Activated CD4-positive, alpha-beta memory T cell treated with anti-CD3 and anti-CD28 coated beads, Interleukin-2, amount 10 ng/mL, durations not matched to agents 7 days and 5 days (primary cell): Measurements from ENCODE around the gene VPS13D. TPM values are rescaled to one million over a fixed set of nuclear protein-coding genes. Genes with fewer than 3 reads are reported as not detected.
A peak's percentile ranks its signal among the peaks of the same experiment; 100 is the strongest.

ENCODE experiments used
- CTCF ChIA-PET: fragments of 350-600 bp; sonication (Branson Sonifier 250); formaldehyde crosslinking; loops from one replicate; lab custom pipeline; 2021; ENCODE audit warnings: antibody characterized with exemption, inconsistent platforms; lab: Charles Lee
- POLR2A ChIA-PET: fragments of 350-600 bp; sonication (Branson Sonifier 250); formaldehyde crosslinking; loops from one replicate; lab custom pipeline; 2021; ENCODE audit warnings: antibody characterized with exemption; lab: Charles Lee
- DNase-seq: peaks from one replicate; pipeline ENCODE4 v3.0.0-alpha.2; 2020
- H3K27ac Mint-ChIP-seq: one replicate; pipeline ENCODE4 v1.8.0; 2021; ENCODE audit warnings: mild to moderate bottlenecking, mixed read lengths
- H3K27me3 Mint-ChIP-seq: one replicate; pipeline ENCODE4 v1.8.0; 2021; ENCODE audit warnings: mixed read lengths
- H3K36me3 Mint-ChIP-seq: one replicate; pipeline ENCODE4 v1.8.0; 2021; ENCODE audit warnings: low read depth, mixed read lengths
- H3K4me1 Mint-ChIP-seq: one replicate; pipeline ENCODE4 v1.8.0; 2021; ENCODE audit warnings: mixed read lengths
- H3K4me3 Mint-ChIP-seq: one replicate; pipeline ENCODE4 v1.8.0; 2021; ENCODE audit warnings: mild to moderate bottlenecking, mixed read lengths
- H3K9me3 Mint-ChIP-seq: one replicate; pipeline ENCODE4 v1.8.0; 2021; ENCODE audit warnings: mixed read lengths
- total RNA-seq, 2 experiments: library from RNA; stranded (reverse); gene quantifications; one replicate each; pipeline ENCODE4 v1.2.3, GENCODE V29; 2021

Gene VPS13D
- total RNA-seq, 2 experiments from 2014 or later = 28.1 to 31.4 TPM

DNA sequence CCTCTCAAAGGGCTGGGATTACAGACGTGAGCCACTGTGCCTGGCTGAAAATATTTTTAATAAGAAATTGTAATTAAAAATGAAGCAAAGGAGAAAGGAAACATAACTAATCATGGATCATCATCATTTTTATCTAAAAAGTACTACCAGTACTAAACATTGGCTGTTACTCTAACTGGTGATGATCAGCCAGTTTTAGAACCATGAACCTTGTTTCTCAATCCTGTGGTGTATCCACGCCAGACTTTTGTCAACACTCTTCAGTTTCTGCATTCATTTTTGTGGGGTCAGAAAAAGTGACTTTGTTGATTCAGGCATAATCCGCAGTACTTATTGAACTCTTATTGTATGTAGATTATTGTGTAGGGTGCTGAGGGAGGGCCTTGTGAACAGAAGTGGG lies 52.3 kb downstream of the VPS13D start:
- no peak for DNase-seq
- CTCF ChIA-PET = no interaction called here
- Mint-ChIP-seq H3K4me3 (no peak overlapping the region), H3K36me3 (peaks cover 48% of the 10 kb centered on the region), H3K4me1 (peaks cover 2% of the 10 kb centered on the region), H3K27ac (no peak overlapping the region), H3K27me3 (no peaks in the 10 kb centered on the region), H3K9me3 (no peaks in the 10 kb centered on the region)
- POLR2A ChIA-PET = no interaction called here

DNA sequence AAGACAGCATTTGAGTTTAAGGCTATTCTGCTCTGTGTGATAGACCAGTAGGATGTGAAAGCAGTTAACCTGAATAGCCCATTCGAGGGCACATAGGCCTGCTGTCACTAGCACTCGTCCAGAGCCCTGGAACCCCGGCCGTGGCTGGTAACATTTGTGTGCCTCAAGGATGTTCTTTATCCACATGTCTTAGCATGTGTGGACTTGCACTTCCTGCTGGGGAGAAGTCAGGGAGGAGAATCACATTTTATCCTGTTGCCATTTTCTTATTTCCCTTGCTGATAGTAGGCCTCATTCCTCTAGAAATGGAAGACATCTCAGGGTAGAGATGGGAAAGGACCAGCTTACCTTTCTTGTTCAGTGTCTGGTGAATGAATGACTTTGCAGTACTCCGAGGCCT lies 54.7 kb downstream of the VPS13D start:
- ChIA-PET CTCF (no interaction called here), POLR2A (no interaction called here)
- peaks cover 43% of the 10 kb centered on the region for H3K36me3 Mint-ChIP-seq
- H3K27me3 Mint-ChIP-seq = no peaks in the 10 kb centered on the region
- no peak for DNase-seq
- no peak overlapping the region for H3K27ac Mint-ChIP-seq
- H3K9me3 Mint-ChIP-seq = no peaks in the 10 kb centered on the region
- H3K4me1 Mint-ChIP-seq = peaks cover 7% of the 10 kb centered on the region
- H3K4me3 Mint-ChIP-seq = no peak overlapping the region

DNA sequence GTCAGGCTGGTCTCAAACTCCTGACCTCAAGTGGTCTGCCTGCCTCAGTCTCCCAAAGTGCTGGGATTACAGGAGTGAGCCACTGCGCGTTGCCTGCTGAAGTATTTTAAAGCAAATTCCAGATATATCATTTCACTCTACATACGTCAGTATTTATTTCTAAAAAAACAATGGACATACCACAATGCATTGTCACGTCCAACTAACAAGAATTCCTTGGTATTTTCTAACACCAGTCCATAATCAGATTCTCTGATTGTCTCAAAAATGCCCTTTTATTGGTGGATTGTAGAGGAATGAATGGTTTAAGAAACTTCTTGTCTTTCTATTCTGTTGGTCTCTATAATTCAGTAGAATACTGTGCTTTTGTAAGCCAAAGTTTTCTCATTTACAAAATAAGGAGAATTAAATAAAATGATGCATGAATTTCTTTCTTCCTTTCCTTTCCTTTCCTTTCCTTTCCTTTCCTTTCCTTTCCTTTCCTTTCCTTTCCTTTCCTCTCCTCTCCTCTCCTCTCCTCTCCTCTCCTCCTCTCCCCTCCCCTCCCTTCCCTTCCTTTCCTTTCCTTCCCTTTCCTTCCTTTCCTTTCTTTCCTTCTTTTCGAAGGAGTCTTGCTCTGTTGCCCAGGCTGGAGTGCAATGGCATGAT lies 55.8 kb downstream of the VPS13D start:
- H3K27ac Mint-ChIP-seq = no peak overlapping the region
- DNase-seq = no peak
- peaks cover 7% of the 10 kb centered on the region for H3K4me1 Mint-ChIP-seq
- CTCF ChIA-PET = no interaction called here
- no peaks in the 10 kb centered on the region for H3K27me3 Mint-ChIP-seq
- POLR2A ChIA-PET = no interaction called here
- no peak overlapping the region for H3K4me3 Mint-ChIP-seq
- H3K9me3 Mint-ChIP-seq = no peaks in the 10 kb centered on the region
- peaks cover 45% of the 10 kb centered on the region for H3K36me3 Mint-ChIP-seq

DNA sequence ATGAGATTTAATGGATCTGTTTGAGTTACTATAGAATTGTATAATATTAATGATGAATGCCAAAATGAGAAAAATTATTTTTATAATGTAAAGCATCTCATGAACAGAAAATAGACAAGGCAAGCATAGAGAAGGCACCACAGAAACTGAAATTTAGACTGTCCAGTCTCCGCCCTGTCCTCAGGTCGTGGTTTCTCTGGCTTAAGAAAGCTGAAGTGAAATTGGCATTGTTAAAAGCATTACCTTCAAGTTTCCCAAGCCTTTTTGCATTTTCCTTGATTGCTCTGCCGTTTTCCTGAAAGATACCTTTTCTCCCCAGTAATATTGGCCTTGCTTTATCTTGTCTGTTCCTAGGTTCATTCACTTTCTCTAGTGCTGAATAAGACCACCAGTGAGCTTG lies 58.0 kb downstream of the VPS13D start:
- no peak overlapping the region for H3K27ac Mint-ChIP-seq
- POLR2A ChIA-PET = no interaction called here
- H3K36me3 Mint-ChIP-seq = peaks cover 47% of the 10 kb centered on the region
- CTCF ChIA-PET = interaction anchor here (0.9 kb wide), 1 partner anchor 13 kb away, joined by 3 read pairs; no protein-coding TSS in a partner anchor
- H3K4me1 Mint-ChIP-seq = peaks cover 7% of the 10 kb centered on the region
- H3K27me3 Mint-ChIP-seq = no peaks in the 10 kb centered on the region
- DNase-seq = no peak
- H3K9me3 Mint-ChIP-seq = no peaks in the 10 kb centered on the region
- H3K4me3 Mint-ChIP-seq = no peak overlapping the region

DNA sequence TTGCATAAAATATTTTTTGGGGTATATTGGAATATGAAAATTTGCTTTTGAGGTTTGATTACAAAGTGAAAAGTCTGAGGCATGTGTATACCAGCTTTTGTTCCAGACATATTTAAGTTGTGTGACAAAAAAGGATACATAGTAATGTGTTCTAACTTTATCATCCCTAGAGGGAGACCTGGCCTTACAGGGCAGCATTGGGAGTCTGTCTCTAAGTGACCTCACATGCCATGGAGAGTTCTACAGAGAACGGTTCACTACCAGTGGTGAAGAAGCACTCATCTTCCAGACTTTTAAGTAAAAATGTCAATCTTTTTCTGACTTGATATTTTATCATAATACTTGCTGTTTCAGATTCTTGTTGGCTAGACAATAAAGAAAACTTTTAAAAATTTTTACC lies 61.0 kb downstream of the VPS13D start:
- POLR2A ChIA-PET = no interaction called here
- CTCF ChIA-PET = no interaction called here
- DNase-seq = no peak
- Mint-ChIP-seq H3K9me3 (no peaks in the 10 kb centered on the region), H3K27ac (no peak overlapping the region), H3K36me3 (peaks cover 47% of the 10 kb centered on the region), H3K4me3 (no peak overlapping the region), H3K27me3 (no peaks in the 10 kb centered on the region), H3K4me1 (peaks cover 17% of the 10 kb centered on the region)

DNA sequence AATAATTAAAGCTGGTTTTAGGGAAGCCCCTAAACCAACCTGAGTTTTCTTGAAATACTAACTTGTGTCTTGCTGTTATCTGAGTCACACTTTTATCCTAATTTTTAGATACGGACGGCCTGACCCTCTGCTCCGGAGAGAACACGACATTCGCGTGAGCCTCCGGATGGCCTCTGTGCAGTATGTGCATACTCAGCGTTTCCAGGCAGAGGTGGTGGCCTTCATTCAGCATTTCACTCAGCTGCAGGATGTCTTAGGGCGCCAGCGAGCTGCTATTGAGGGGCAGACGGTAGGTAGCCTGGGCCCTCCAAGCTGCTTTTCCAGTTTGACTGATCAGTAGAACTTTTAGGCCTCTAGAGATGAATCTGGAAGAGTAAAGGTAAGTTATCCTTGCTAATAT lies 63.6 kb downstream of the VPS13D start:
- H3K27me3 Mint-ChIP-seq = no peaks in the 10 kb centered on the region
- H3K4me3 Mint-ChIP-seq = no peak overlapping the region
- no peak overlapping the region for H3K27ac Mint-ChIP-seq
- DNase-seq = no peak
- no peaks in the 10 kb centered on the region for H3K9me3 Mint-ChIP-seq
- H3K36me3 Mint-ChIP-seq = peaks cover 39% of the 10 kb centered on the region
- POLR2A ChIA-PET = no interaction called here
- H3K4me1 Mint-ChIP-seq = peaks cover 30% of the 10 kb centered on the region
- CTCF ChIA-PET = interaction anchor here (0.6 to 2.3 kb wide), 5 partner anchors 15 to 365 kb away, joined by 3 to 10 read pairs (median 4); no protein-coding TSS in a partner anchor

DNA sequence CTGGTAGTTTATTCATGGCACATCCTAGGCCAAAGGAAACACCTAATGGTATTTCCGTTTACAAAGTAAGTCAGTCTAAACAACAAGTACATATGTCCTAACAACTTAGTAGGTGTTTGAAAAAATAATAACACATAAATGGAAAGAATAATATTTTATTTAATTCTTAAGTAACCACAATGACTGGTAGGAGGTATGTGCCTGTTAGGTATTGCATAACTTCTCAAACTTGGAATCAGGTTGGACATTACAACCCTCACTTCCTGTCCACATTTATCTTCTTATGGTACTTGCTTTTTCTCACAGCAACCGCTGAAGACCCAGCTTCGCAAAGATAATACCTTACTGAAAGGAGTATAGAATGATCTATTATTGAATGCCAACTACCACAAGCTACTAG lies 64.2 kb downstream of the VPS13D start:
- no peaks in the 10 kb centered on the region for H3K27me3 Mint-ChIP-seq
- H3K36me3 Mint-ChIP-seq = peaks cover 44% of the 10 kb centered on the region
- no peak overlapping the region for H3K27ac Mint-ChIP-seq
- H3K9me3 Mint-ChIP-seq = no peaks in the 10 kb centered on the region
- no peak for DNase-seq
- H3K4me3 Mint-ChIP-seq = no peak overlapping the region
- CTCF ChIA-PET = interaction anchor here (1.0 to 2.3 kb wide), 4 partner anchors 15 to 365 kb away, joined by 3 to 10 read pairs (median 4); no protein-coding TSS in a partner anchor
- peaks cover 31% of the 10 kb centered on the region for H3K4me1 Mint-ChIP-seq
- POLR2A ChIA-PET = no interaction called here

DNA sequence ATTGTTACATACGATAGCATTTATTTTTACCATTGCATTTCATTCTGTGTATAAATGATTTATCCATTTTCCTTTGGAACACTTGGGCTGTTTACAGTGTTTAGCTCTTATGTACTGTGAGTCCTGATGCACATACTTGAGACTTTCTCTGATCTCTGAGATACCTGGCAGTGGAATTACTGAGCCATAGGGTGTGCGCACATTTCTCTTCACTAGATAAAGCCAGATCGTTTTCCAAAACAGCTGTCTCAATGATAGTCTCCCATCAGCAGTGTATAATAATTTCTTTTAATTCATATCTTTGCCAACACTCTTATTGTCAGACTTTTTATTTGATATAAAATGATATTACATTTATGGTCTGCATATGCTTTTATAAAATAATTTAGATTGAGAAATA lies 66.2 kb downstream of the VPS13D start:
- H3K36me3 Mint-ChIP-seq = peaks cover 56% of the 10 kb centered on the region
- ChIA-PET POLR2A (interaction anchor here (0.8 to 2.0 kb wide), 8 partner anchors 11 to 388 kb away, joined by 3 to 10 read pairs (median 4); no protein-coding TSS in a partner anchor), CTCF (interaction anchor here (1.2 to 1.6 kb wide), 2 partner anchors 25 to 322 kb away, joined by 4 to 7 read pairs; partner anchors contain the start of gene DHRS3)
- H3K27me3 Mint-ChIP-seq = no peaks in the 10 kb centered on the region
- H3K27ac Mint-ChIP-seq = no peak overlapping the region
- no peak for DNase-seq
- peaks cover 31% of the 10 kb centered on the region for H3K4me1 Mint-ChIP-seq
- H3K4me3 Mint-ChIP-seq = no peak overlapping the region
- no peaks in the 10 kb centered on the region for H3K9me3 Mint-ChIP-seq

DNA sequence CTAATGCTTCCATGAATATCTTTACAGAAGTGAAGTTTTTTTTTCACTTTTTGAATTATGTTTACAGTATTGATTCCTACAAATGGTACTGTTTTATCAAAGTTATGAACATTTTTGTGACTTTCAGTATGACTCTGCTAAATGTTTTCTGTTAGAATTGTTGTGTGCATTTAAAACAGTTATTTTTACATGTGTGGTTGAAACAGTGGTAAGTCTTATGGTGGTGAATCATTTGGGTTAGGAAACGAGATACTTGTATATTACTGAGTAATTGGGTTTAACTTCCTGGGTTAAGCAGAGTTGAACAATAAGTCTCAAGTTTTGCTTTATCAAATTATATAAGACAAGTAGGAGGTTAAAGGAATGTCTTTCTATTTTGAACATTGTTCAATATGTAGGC lies 66.8 kb downstream of the VPS13D start:
- no peaks in the 10 kb centered on the region for H3K27me3 Mint-ChIP-seq

DNA sequence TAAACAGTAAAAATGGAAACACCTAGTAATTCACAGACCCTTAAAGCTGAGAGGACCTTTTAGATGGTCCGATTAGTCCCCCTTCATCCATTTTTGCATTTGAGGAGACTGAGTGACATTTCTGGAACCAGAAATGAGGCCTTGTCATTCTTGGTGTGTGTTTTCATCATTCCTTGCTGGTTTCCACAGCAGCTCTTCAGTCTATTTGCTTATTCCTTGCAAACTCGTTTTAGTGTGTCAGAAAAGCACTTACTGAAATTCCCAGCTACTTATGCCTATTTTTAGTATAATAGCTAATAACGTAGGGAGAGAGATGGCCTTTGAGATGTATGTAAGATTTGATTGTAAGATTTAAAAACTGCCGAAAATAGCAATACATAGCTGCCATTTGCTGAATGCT lies 70.9 kb downstream of the VPS13D start:
- no peak for DNase-seq
- Mint-ChIP-seq H3K27ac (no peak overlapping the region), H3K4me1 (peaks cover 35% of the 10 kb centered on the region), H3K4me3 (no peak overlapping the region), H3K9me3 (no peaks in the 10 kb centered on the region), H3K27me3 (no peaks in the 10 kb centered on the region), H3K36me3 (peaks cover 55% of the 10 kb centered on the region)
- POLR2A ChIA-PET = interaction anchor here (1.6 kb wide), 1 partner anchor 150 kb away, joined by 4 read pairs; no protein-coding TSS in a partner anchor
- CTCF ChIA-PET = interaction anchor here (0.8 to 1.6 kb wide), 4 partner anchors 10 to 319 kb away, joined by 3 to 5 read pairs (median 4); no protein-coding TSS in a partner anchor

More for the DNA sequence above, 66.8 kb downstream of the VPS13D start:
- H3K4me1 Mint-ChIP-seq = peaks cover 33% of the 10 kb centered on the region
- no peak for DNase-seq
- H3K9me3 Mint-ChIP-seq = no peaks in the 10 kb centered on the region
- ChIA-PET CTCF (interaction anchor here (0.6 to 1.6 kb wide), 4 partner anchors 25 to 362 kb away, joined by 3 to 7 read pairs (median 5); partner anchors contain the start of gene DHRS3), POLR2A (interaction anchor here (0.7 to 2.0 kb wide), 9 partner anchors 10 to 388 kb away, joined by 3 to 10 read pairs (median 4); no protein-coding TSS in a partner anchor)
- peaks cover 55% of the 10 kb centered on the region for H3K36me3 Mint-ChIP-seq
- peak overlapping the region; percentile 36 for H3K27ac Mint-ChIP-seq
- H3K4me3 Mint-ChIP-seq = no peak overlapping the region

DNA sequence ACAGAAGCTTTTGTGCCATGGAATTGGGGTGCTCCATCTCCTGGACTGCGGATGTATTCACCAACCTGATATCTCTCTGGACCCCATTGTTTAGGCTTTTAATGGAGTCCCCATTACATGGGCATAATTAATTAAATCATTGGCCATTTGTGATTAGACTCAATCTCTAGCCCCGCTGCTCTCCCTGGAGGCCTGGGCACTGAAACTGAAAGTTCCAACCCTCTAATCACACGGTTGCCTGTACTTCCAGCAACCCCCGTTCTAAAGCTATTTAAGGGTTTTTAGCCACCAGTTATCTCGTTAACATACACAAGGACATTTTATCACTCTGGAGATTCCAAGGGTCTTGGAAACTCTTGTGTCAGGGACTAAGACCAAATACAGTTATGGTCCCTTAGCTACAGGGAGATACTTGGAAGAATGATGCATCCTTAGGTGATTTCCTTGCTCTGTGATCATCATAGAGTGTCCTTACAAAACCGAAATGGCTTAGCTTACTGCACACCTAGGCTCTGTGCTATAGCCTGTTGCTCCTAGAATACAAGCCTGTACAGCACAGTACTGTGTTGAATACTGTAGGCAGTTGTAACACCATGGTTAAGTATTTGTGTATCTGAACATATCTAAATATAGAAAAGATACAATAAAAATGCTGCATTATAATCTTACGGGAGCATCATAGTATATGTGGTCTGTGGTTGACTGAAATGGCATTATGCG lies 71.8 kb downstream of the VPS13D start:
- peaks cover 27% of the 10 kb centered on the region for H3K4me1 Mint-ChIP-seq
- DNase-seq = no peak
- peaks cover 61% of the 10 kb centered on the region for H3K36me3 Mint-ChIP-seq
- CTCF ChIA-PET = interaction anchor here (0.7 to 1.6 kb wide), 3 partner anchors 9 to 26 kb away, joined by 3 to 5 read pairs (median 4); no protein-coding TSS in a partner anchor
- no peak overlapping the region for H3K27ac Mint-ChIP-seq
- H3K9me3 Mint-ChIP-seq = no peaks in the 10 kb centered on the region
- H3K27me3 Mint-ChIP-seq = no peaks in the 10 kb centered on the region
- POLR2A ChIA-PET = interaction anchor here (1.6 kb wide), 1 partner anchor 149 kb away, joined by 4 read pairs; no protein-coding TSS in a partner anchor
- H3K4me3 Mint-ChIP-seq = no peak overlapping the region

DNA sequence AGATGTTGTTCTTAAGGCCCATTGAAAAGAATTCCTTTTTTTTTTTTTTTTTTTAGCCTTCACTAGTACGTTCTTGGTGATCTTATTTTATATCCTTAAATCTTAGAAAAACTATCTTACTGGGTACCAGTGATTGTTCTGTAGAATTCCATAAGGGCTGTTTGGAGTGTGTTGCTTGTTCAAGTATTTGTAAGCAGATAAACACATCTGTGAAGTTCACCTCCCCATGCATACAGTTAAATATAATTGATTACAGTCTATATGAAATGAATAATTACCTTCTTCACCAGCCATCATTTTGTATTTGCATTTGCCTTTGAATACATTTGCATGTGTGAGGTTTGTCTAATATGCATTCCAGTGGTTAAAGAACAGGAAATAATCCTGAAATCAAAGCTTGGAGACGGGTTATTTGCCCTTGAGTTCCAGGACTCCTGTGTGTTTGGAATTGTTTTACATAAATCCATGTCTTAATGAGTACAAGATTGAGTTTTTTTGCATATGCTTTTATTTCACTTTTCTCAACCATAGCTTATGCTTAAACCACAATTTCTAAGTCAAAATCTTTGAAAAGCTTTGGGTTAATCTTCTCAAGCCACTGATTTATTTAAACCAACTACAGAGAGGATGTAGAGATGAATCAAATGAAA lies 73.1 kb downstream of the VPS13D start:
- H3K27ac Mint-ChIP-seq = no peak overlapping the region
- CTCF ChIA-PET = no interaction called here
- H3K9me3 Mint-ChIP-seq = no peaks in the 10 kb centered on the region

More for the DNA sequence above, 73.1 kb downstream of the VPS13D start:
- Mint-ChIP-seq H3K36me3 (peaks cover 60% of the 10 kb centered on the region), H3K4me3 (no peak overlapping the region), H3K27me3 (no peaks in the 10 kb centered on the region), H3K4me1 (peaks cover 14% of the 10 kb centered on the region)
- POLR2A ChIA-PET = no interaction called here
- DNase-seq = no peak
